GM12878 (cell line): ENCODE data around the gene COL19A1.

ENCODE experiments used
- CTCF ChIP-seq, 3 experiments: IDR thresholded peaks in 2 of 3; conservative IDR thresholded peaks in 1 of 3; 2 replicates each; pipeline ENCODE4 v1.5.1; 2011; ENCODE audit warnings: low read depth in 3 of 3, low read length in 3 of 3, mild to moderate bottlenecking in 3 of 3, control low read depth in 2 of 3, moderate library complexity in 2 of 3, inconsistent platforms in 1 of 3, mixed read lengths in 1 of 3; ENCODE audit not compliant: control insufficient read depth in 2 of 3, insufficient read depth in 1 of 3; ENCODE audit errors: extremely low read depth in 1 of 3
- EZH2 ChIP-seq: IDR thresholded peaks from 2 replicates; pipeline ENCODE4 v1.6.1; 2012; ENCODE audit warnings: low read depth, mild to moderate bottlenecking, control low read depth, inconsistent platforms, low read length, borderline replicate concordance; ENCODE audit not compliant: control insufficient read depth
- IKZF1 ChIP-seq: fragments of 450-650 bp; conservative IDR thresholded peaks from 2 replicates; pipeline ENCODE4 v1.6.1; 2017; ENCODE audit warnings: antibody characterized with exemption, mild to moderate bottlenecking
- RAD21 ChIP-seq: IDR thresholded peaks from 2 replicates; pipeline ENCODE4 v1.6.1; 2011; ENCODE audit warnings: mild to moderate bottlenecking, low read depth, low read length, moderate library complexity; ENCODE audit not compliant: insufficient read depth
- REST ChIP-seq: IDR thresholded peaks from 2 replicates; pipeline ENCODE4 v1.6.1; 2012; ENCODE audit warnings: mild to moderate bottlenecking, low read depth, low read length
- RFX5 ChIP-seq: IDR thresholded peaks from 2 replicates; pipeline ENCODE4 v1.6.1; 2011; ENCODE audit warnings: low read depth, low read length, improper control_type of control experiment
- SMC3 ChIP-seq: IDR thresholded peaks from 2 replicates; pipeline ENCODE4 v1.6.1; 2011; ENCODE audit warnings: low read length, improper control_type of control experiment, borderline replicate concordance
- SREBF2 ChIP-seq: IDR thresholded peaks from 2 replicates; pipeline ENCODE4 v1.6.1; 2012; ENCODE audit warnings: mild to moderate bottlenecking, low read length
- TBL1XR1 ChIP-seq: IDR thresholded peaks from 2 replicates; pipeline ENCODE4 v1.6.1; 2012; ENCODE audit warnings: low read depth, low read length, improper control_type of control experiment
- YBX1 ChIP-seq: fragments of 450-650 bp; IDR thresholded peaks from 2 replicates; pipeline ENCODE4 v1.6.1; 2016; ENCODE audit warnings: antibody characterized with exemption
- YY1 ChIP-seq: IDR thresholded peaks from 2 replicates; pipeline ENCODE4 v1.6.1; 2011; ENCODE audit warnings: low read depth, mild to moderate bottlenecking, low read length
- ZBTB33 ChIP-seq: fragments of 450-650 bp; IDR thresholded peaks from 2 replicates; pipeline ENCODE4 v1.6.1; 2017; ENCODE audit warnings: mild to moderate bottlenecking

GRCh38 chr6:69847492-69847788 is 18.9 kb upstream of the COL19A1 start:
- TF ChIP-seq CTCF (IDR thresholded peaks at IDR 0.05 in 2 of 3, conservative IDR thresholded peaks at IDR 0.05 in 1 of 3; ENCODE audit: control insufficient read depth in 2 of 3, extremely low read depth in 1 of 3, insufficient read depth in 1 of 3, low read depth in 3 of 3, low read length in 3 of 3) = no peak
- TF ChIP-seq TBL1XR1 = no peak
- TF ChIP-seq ZBTB33 = no peak
- TF ChIP-seq EZH2 = no peak
- TF ChIP-seq RAD21 = no peak
- no peak for TF ChIP-seq REST
- TF ChIP-seq RFX5 = no peak
- no peak for TF ChIP-seq SREBF2
- no peak for TF ChIP-seq YBX1
- no peak for TF ChIP-seq YY1
- no peak for TF ChIP-seq SMC3
- no peak for TF ChIP-seq IKZF1
